HEK293T (cell line): Measurements from ENCODE around the gene SGCE.

Experiments
- CTCF ChIA-PET: fragments of 350-600 bp; formaldehyde crosslinking; extraction: SDS; loops from one replicate; lab custom pipeline; 2021; ENCODE audit warnings: antibody characterized with exemption, inconsistent platforms; lab: Yijun Ruan, JAX
- POLR2A ChIA-PET: fragments of 350-600 bp; formaldehyde crosslinking; extraction: SDS; loops from one replicate; lab custom pipeline; 2020; ENCODE audit warnings: antibody characterized with exemption, inconsistent platforms; lab: Yijun Ruan, JAX
- DNase-seq: peaks from one replicate; pipeline ENCODE4 v3.0.0; 2012; ENCODE audit warnings: mixed read lengths; ENCODE audit errors: extremely low spot score
- ARNT ChIP-seq: fragments of 450-650 bp; IDR thresholded peaks from 2 replicates; pipeline ENCODE4 v1.6.1; 2017; ENCODE audit warnings: mild to moderate bottlenecking
- BHLHE40 ChIP-seq: fragments of 450-650 bp; IDR thresholded peaks from 2 replicates; pipeline ENCODE4 v1.6.1; 2016; ENCODE audit warnings: mild to moderate bottlenecking, moderate library complexity, borderline replicate concordance
- CTBP1 ChIP-seq: fragments of 450-650 bp; IDR thresholded peaks from 2 replicates; pipeline ENCODE4 v1.6.1; 2016; ENCODE audit warnings: borderline replicate concordance
- ELF4 ChIP-seq: fragments of 450-650 bp; IDR thresholded peaks from 2 replicates; pipeline ENCODE4 v1.6.1; 2017; ENCODE audit warnings: antibody characterized with exemption
- FOXA1 ChIP-seq: fragments of 450-650 bp; IDR thresholded peaks from 2 replicates; pipeline ENCODE4 v1.6.1; 2016; ENCODE audit warnings: mild to moderate bottlenecking
- FOXK2 ChIP-seq: fragments of 450-650 bp; IDR thresholded peaks from 2 replicates; pipeline ENCODE4 v1.6.1; 2016; ENCODE audit warnings: mild to moderate bottlenecking
- FOXM1 ChIP-seq: fragments of 450-650 bp; IDR thresholded peaks from 2 replicates; pipeline ENCODE4 v1.6.1; 2017; ENCODE audit warnings: mild to moderate bottlenecking, borderline replicate concordance
- HDGF ChIP-seq: fragments of 450-650 bp; IDR thresholded peaks from 2 replicates; pipeline ENCODE4 v1.6.1; 2017; ENCODE audit warnings: antibody characterized with exemption, borderline replicate concordance
- L3MBTL2 ChIP-seq: fragments of 450-650 bp; conservative IDR thresholded peaks from 2 replicates; pipeline ENCODE4 v1.6.1; 2016; ENCODE audit warnings: mild to moderate bottlenecking
- LEF1 ChIP-seq: fragments of 450-650 bp; IDR thresholded peaks from 2 replicates; pipeline ENCODE4 v1.6.1; 2017; ENCODE audit warnings: mild to moderate bottlenecking, borderline replicate concordance
- NFRKB ChIP-seq: fragments of 450-650 bp; IDR thresholded peaks from 2 replicates; pipeline ENCODE4 v1.6.1; 2016; ENCODE audit warnings: mild to moderate bottlenecking, moderate library complexity
- SP1 ChIP-seq: fragments of 450-650 bp; IDR thresholded peaks from 2 replicates; pipeline ENCODE4 v1.6.1; 2017
- SUZ12 ChIP-seq: fragments of 450-650 bp; IDR thresholded peaks from 2 replicates; pipeline ENCODE4 v1.6.1; 2016; ENCODE audit warnings: mild to moderate bottlenecking
- TARDBP ChIP-seq: fragments of 450-650 bp; IDR thresholded peaks from 2 replicates; pipeline ENCODE4 v1.6.1; 2016
- ZNF384 ChIP-seq: fragments of 450-650 bp; IDR thresholded peaks from 2 replicates; pipeline ENCODE4 v1.6.1; 2016
- TF ChIP-seq, protein P1 (sequence below): fragments of 450-650 bp; IDR thresholded peaks from 2 replicates; pipeline ENCODE4 v1.6.1; 2016

SGCE gene

DNA sequence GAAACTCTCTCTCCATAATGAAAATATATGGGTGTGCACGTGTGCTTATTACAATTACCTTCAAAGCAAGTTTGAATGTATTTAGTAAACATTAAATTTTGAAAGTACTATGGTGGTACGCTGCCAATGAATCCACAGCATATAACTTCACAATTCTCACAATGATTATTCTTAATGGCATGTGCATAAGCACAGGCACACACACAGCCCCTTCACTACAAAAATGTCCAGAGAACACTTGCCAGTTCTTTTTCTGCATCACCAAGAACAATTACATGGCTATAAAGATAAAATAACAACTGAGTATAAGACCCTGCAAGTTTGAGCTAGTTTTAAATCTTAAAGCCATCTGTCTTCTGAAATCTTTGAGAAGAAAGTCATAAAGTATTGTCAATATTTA, 22.2 kb downstream of the SGCE start:
- POLR2A ChIA-PET: no interaction called here
- CTCF ChIA-PET: interaction anchor here (0.6 kb wide), 1 partner anchor 95 kb away, joined by 3 read pairs; no protein-coding TSS in a partner anchor
- TF ChIP-seq TARDBP (no peak), ZNF384 (no peak), HDGF (no peak), SUZ12 (no peak), NFRKB (no peak), FOXA1 (no peak), FOXM1 (no peak), BHLHE40 (no peak), CTBP1 (no peak), SP1 (no peak), FOXK2 (no peak), L3MBTL2 (no peak), ARNT (no peak), ELF4 (no peak), LEF1 (no peak)
- TF ChIP-seq, protein P1, sequence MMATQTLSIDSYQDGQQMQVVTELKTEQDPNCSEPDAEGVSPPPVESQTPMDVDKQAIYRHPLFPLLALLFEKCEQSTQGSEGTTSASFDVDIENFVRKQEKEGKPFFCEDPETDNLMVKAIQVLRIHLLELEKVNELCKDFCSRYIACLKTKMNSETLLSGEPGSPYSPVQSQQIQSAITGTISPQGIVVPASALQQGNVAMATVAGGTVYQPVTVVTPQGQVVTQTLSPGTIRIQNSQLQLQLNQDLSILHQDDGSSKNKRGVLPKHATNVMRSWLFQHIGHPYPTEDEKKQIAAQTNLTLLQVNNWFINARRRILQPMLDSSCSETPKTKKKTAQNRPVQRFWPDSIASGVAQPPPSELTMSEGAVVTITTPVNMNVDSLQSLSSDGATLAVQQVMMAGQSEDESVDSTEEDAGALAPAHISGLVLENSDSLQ: no peak
- DNase-seq: no peak

DNA sequence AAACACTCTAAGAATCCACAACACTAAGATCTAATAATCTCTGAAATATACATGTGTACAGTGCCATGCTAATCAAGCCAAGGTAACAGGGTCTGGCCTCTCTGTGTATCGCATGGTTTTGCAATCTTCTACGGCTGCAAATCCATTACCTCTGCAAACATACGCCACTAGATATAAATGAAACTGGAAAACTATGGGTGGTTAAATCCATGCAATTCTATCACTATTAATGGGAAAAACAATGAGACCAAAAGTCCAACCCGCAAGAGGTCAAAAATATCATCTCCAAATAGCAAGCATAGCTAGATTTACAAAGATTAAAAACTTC, 23.0 kb downstream of the SGCE start:
- DNase-seq: no peak
- TF ChIP-seq ARNT (no peak), SP1 (no peak), ELF4 (no peak)
- CTCF ChIA-PET: interaction anchor here (0.6 kb wide), 1 partner anchor 94 kb away, joined by 3 read pairs; no protein-coding TSS in a partner anchor
- POLR2A ChIA-PET: no interaction called here

DNA sequence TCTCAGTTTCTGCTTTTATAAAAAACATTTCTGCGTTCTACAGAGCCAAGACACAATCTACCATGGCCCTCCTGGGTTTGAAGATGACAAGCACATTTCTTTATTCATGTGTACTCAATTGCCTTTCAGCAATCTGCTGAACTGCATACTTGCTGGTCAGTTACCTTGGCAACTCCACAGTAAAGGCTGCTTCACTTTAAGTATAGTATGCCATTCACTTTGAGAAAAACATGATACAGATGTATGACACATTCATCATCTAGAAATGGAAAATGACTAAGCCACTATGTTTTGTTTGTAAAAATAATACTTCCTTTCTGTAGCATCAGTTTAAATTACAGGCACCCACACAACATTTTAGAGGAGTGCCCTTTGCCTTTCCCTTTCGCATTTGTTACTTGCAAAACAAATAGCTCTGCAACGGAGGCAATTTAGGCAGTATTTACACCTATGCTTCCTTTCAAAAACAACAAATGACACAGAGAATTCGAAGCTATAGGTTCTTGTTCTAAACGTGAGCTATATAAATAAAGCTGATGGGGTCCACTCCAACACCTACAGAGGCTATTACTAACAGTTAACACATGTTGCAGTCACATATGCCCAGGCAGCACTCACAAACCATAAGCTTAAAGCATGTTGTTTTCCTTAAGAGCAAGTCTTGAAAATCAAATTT, 23.5 kb downstream of the SGCE start:
- POLR2A ChIA-PET: no interaction called here
- no peak for TF ChIP-seq CTBP1
- TF ChIP-seq LEF1: no peak
- TF ChIP-seq TARDBP: no peak
- no peak for TF ChIP-seq SP1
- no peak for TF ChIP-seq BHLHE40
- no peak for TF ChIP-seq FOXM1
- no peak for DNase-seq
- CTCF ChIA-PET: no interaction called here

DNA sequence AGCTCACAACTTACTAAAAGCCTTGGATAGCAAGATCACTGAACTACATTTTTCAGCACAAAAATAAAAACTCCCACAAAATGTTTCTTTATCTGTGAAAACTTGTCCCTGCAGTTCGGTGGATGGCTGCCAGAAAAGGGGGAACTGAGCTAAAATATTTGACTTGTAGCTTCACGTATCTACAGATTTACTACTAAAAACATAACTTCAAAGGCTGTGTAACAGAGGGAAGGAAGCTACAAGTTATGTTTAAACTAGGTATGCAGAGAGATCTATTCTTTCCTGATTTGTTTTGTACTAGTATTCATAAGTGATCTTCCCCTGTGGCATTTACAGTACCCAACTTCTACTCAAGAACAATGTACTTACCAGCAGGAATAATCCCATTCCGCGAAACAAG, 25.1 kb downstream of the SGCE start:
- no peak for DNase-seq
- POLR2A ChIA-PET: no interaction called here
- CTCF ChIA-PET: no interaction called here
- no peak for TF ChIP-seq TARDBP
- no peak for TF ChIP-seq ARNT

DNA sequence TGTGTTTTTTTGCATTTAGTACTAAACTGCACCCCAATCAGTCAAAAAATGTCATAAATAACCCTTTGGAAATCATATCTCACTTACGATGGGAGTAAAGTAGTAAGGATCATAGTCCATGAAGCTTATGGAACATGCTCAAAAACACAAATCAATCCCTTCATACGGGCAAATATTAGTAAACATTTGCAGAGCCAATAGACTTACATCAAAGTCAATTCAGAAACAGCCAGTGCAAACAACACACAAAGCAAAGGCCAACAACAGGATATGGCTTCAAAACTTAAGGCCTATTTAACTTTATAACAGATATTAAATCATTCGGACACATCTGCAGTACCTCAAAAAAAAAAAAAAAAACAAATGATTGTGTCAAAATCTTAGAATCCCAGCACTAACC, 32.1 kb downstream of the SGCE start:
- TF ChIP-seq, protein P1: no peak
- no peak for TF ChIP-seq ARNT
- TF ChIP-seq FOXK2: no peak
- no peak for TF ChIP-seq BHLHE40
- TF ChIP-seq ZNF384: no peak
- TF ChIP-seq FOXA1: no peak
- TF ChIP-seq HDGF: no peak
- no peak for TF ChIP-seq FOXM1
- TF ChIP-seq NFRKB: no peak
- TF ChIP-seq CTBP1: no peak
- no peak for TF ChIP-seq SUZ12
- no peak for TF ChIP-seq ELF4
- no peak for TF ChIP-seq TARDBP
- TF ChIP-seq LEF1: no peak
- no peak for TF ChIP-seq L3MBTL2
- no peak for TF ChIP-seq SP1
- ChIA-PET CTCF (no interaction called here), POLR2A (no interaction called here)
- DNase-seq: no peak

DNA sequence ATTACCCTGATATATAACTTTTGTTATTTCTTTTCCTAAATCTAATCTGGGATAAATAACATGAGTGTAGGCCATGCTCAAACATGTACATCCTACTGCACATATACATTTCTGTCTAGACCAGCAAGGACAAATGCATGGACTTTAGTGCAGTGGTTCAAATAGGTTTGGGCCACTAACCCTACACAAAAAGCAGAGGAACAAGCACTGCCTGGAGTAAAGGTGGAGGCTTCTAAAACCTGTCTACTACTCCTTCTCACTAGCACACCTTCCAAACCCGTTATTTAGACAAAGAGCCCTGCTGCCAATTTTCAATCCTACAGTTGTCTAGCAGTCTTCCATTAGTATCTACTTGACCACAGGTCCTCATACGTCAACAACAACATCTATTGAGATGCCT, 34.8 kb downstream of the SGCE start:
- DNase-seq: no peak
- ChIA-PET CTCF (no interaction called here), POLR2A (interaction anchor here (0.6 kb wide), 1 partner anchor 1154 kb away, joined by 3 read pairs; no protein-coding TSS in a partner anchor)
- TF ChIP-seq ELF4: no peak

DNA sequence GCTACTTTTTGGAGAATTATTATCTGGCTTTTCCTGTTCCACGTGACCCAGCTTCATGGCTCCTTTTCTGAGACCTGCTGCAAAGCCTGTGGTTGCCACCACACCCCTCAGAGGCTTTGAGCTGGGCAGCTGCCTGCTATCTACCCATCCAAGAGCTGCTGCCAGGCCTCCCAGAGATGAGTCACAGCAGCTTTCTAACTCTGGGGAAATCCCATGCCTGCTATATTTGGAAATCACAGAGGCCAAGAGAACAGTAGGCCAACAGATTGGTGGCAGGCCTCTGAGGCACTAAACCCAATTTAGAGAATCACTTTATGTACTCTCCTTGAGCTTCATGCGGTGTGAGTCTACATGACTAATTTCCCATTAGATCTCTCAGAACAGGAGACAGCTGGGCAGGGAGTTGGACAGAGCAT, 35.2 kb downstream of the SGCE start:
- POLR2A ChIA-PET: interaction anchor here (0.6 kb wide), 1 partner anchor 1154 kb away, joined by 3 read pairs; no protein-coding TSS in a partner anchor
- no peak for TF ChIP-seq FOXK2
- no peak for TF ChIP-seq ARNT
- no peak for TF ChIP-seq CTBP1
- no peak for TF ChIP-seq FOXA1
- no peak for TF ChIP-seq NFRKB
- no peak for TF ChIP-seq TARDBP
- no peak for TF ChIP-seq HDGF
- TF ChIP-seq SP1: no peak
- no peak for TF ChIP-seq L3MBTL2
- TF ChIP-seq ZNF384: no peak
- no peak for TF ChIP-seq LEF1
- DNase-seq: no peak
- CTCF ChIA-PET: no interaction called here

DNA sequence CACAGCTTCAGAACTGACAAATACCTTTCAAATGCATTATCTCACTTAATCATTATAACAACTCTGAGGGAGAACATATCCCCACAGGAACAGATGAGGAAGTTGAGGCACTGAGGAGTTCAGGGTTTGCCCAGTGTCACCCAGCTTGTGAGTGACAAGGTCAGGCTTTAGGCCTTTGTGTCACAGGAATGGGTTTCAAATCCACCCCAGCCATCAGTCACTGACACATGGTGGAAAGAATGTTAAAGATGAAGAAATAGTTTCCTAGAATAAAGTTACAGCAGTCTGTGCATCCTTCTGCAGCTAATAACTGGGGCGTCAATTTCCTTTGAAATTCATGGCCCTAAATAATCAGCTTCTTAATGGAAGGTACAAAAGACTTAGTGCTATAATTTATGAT, 37.8 kb downstream of the SGCE start:
- ChIA-PET POLR2A (no interaction called here), CTCF (no interaction called here)
- no peak for TF ChIP-seq FOXA1
- no peak for TF ChIP-seq TARDBP
- no peak for TF ChIP-seq ZNF384
- TF ChIP-seq NFRKB: no peak
- no peak for TF ChIP-seq ARNT
- no peak for TF ChIP-seq ELF4
- no peak for TF ChIP-seq BHLHE40
- no peak for TF ChIP-seq SP1
- TF ChIP-seq HDGF: no peak
- TF ChIP-seq CTBP1: no peak
- no peak for TF ChIP-seq LEF1
- TF ChIP-seq, protein P1: no peak
- no peak for TF ChIP-seq SUZ12
- DNase-seq: no peak
